NB4 (cell line): Measurements from ENCODE around the gene UMOD.
A peak's percentile ranks its signal among the peaks of the same experiment; 100 is the strongest.

ENCODE experiments used
- CTCF ChIP-seq: IDR thresholded peaks from one replicate; pipeline ENCODE4 v1.5.1; 2012; ENCODE audit warnings: low read depth, low read length
- MAX ChIP-seq: IDR thresholded peaks from 2 replicates; pipeline ENCODE4 v1.6.1; 2011; ENCODE audit warnings: low read depth, low read length
- MYC ChIP-seq: IDR thresholded peaks from 2 replicates; pipeline ENCODE4 v1.6.1; 2011; ENCODE audit warnings: low read depth, low read length
- POLR2A ChIP-seq: IDR thresholded peaks from 2 replicates; pipeline ENCODE4 v1.6.1; 2011; ENCODE audit warnings: mild to moderate bottlenecking; ENCODE audit not compliant: insufficient read length; ENCODE audit errors: extremely low read depth

- peak; percentile 80 for TF ChIP-seq CTCF
- no peak for TF ChIP-seq POLR2A
- TF ChIP-seq MAX, result no peak
- no peak for TF ChIP-seq MYC
Observed at GRCh38 chr16:20385844-20386832, 33.6 kb upstream of the UMOD start.
